ENCODE data around the gene TAPBPL.
A peak's percentile ranks its signal among the peaks of the same experiment; 100 is the strongest.
"Not testable (repeated sequence)": the region's sequence is repeated elsewhere in the genome, so short reads cannot be mapped to it uniquely, and the experiment has no call there.

TAPBPL gene

DNA sequence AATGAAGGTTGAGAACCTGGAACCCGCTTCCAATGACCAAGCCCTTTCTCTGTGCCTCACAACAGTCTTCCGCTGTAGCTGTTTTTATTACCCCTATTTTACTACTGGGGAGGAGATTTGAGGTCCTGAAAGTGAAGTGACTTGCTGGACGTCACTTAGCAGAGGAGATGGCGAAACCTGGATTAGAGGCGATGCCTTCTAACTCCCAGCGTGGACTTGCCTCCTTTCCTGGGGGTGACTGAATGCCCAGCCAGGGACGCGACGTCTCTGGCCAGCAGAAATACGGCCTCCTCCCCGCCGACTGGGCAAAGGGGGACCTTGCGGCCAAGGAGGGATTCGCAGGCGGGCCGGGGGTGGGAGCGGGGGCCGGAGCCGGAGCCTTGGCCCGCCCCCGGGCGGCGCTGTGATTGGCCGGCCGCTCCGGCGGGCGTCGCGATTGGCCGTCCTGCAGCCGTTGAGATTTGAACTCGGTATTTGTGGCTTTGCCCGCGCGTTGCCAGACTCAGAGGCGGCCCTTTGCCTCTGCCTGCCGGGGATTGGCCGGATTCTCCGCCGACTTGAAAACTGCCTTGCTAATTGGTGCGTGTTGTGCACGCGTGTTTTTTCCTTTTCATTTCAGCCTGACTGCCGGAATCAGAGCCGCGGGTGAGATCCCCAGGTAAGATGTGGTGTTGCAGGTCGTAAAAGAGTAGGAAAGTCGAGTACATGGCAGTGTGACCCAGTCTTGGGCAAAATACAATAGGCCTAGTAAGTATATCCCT is 41.8 kb downstream of the TAPBPL start, which contains the start of gene NCAPD2:
Gene NCAPD2 (plus strand): TSS at position 606 of the 761 bp plus-strand sequence. CDS start 997 bp downstream, outside the sequence.
- DNase-seq = peak; percentile 96

DNA sequence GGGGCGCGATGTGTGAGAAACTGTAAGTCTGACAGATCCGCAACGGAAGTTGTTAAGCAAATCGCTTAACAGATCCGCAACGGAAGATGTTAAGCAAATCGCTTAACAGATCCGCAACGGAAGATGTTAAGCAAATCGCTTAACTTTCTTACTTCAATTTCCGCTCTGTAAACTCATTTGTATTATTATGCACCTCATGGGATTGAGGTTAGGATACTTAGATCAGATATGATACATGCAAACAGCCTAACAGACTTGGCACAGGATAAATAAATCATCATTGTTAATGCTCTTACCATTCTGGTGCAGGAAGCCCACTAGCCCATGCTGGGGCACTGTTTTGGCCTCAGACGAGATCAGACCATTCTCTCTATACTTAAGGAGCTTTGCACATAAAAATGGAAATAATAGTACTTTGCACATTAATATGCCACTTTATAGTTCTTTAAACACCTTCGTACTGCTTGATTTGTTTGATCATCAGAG is 42.5 kb downstream of the TAPBPL start:
- DNase-seq = no peak

DNA sequence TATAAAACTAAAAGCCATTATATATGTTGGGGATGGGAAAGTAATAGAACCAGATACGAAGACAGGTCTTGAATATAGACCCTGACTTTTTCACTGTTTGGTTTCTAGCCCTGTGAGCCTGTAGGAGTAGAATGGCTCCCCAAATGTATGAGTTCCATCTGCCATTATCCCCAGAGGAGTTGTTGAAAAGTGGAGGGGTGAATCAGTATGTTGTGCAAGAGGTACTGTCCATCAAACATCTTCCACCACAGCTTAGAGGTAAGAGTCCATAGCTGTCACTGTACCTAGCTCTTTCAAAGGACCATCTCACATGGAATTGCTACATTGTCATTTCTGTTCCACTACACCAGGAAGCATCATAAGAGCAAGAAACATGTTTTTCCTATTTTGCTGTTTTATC is 43.1 kb downstream of the TAPBPL start:
- no peak for DNase-seq

DNA sequence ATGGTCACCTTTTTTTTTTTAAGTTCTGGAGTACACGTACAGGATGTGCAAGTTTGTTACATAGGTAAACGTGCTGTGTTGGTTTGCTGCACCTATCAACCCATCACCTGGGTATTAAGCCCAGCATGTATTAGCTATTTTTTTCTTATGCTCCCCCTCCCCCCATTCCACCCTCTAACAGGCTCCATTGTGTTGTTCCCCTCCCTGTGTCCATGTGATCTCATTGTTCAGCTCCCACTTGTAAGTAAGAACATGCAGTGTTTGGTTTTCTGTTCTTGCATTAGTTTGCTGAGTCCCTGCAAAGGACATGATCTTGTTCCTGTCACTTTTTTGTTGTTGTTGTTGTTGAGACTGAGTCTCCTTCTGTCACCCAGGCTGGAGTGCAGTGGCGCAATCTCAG is 45.4 kb downstream of the TAPBPL start:
- DNase-seq = not testable (repeated sequence)

DNA sequence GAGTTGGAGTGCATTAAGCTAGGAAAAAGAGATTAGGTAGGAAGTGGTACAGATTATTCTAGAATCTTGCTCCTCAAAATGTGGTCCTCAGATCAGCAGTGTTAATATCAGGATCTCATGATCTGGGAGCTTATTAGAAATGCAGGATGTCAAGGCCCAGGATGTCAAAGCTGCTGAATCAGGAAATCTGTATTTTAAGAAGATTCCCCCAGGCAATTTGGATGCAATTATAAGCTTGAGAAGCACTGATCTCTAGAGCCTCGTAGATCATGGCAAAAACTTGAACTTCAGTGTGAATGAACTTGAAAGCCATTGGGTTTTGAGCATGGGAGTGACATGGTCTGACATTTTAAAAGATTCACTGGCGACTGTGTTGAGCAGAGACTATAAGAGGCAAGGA is 48.6 kb downstream of the TAPBPL start:
- DNase-seq = no peak

DNA sequence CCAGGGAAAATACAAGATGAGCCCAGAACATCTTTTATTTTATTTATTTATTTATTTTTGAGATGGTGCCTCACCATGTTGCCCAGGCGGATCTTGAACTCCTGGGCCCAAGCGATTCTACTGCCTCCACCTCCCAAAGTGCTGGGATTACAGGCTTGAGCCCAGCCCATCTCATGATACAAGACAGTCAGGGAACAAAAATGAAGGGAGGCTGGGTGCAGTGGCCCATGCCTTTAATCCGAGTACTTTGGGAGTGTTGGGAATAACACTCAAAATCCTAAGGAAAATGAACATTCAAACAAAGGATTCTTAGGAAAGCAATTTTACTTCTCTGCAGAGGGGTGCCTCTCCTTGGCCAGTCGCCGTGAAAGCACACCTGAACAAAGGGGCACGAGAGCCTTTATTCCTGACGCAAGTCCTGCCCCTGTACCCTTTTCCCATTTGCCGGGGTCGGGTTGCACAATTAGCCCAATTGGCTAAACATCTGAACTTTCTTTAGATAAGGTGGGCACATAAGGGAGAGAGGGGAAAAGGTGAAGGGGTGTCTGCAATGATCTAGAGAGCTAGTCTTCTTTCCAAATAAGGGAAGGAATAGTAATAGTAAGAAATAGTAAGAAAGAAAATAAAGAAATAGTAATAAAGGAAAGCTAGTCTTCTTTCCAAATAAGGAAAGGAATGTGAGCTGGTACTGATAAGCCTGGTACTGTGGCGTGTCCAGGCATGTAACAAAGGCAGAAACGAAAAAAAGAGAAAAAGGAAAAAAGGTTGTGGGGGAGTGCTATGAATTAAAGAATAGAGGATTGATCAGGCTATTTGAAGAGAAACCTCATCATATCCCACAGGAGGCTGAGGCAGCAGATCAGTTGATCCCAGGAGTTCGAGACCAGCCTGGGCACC is 55.5 kb downstream of the TAPBPL start:
- DNase-seq = no peak

DNA sequence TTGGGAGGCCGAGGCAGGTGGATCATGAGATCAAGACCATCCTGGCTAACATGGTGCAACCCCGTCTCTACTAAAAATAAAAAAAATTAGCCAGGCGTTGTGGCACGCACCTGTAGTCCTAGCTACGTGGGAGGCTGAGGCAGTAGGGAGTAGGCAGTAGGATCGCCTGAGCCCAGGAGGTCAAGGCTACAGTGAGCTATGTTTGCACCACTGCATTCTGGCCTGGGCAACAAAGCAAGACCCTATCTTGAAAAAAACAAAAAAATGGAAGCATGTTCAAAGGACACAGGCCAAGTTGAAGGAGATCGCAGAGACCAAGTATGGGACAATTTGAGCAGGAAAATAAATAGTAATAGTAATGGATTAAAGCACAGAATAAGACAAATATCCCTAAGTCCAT is 56.2 kb downstream of the TAPBPL start:
- DNase-seq = no peak
